CD4-positive, alpha-beta T cell treated with Interleukin-6 for 4 hours (primary cell): ENCODE data around the gene MARCHF10.
"Not testable (repeated sequence)": the region's sequence is repeated elsewhere in the genome, so short reads cannot be mapped to it uniquely, and the experiment has no call there.

Source experiments
- DNase-seq: peaks from one replicate; pipeline ENCODE4 v3.0.0-alpha.2; 2020; ENCODE audit warnings: mixed read lengths

MARCHF10 gene

GRCh38 chr17:62693616-62694409, 114.3 kb downstream of the MARCHF10 start:
- no peak for DNase-seq

DNA sequence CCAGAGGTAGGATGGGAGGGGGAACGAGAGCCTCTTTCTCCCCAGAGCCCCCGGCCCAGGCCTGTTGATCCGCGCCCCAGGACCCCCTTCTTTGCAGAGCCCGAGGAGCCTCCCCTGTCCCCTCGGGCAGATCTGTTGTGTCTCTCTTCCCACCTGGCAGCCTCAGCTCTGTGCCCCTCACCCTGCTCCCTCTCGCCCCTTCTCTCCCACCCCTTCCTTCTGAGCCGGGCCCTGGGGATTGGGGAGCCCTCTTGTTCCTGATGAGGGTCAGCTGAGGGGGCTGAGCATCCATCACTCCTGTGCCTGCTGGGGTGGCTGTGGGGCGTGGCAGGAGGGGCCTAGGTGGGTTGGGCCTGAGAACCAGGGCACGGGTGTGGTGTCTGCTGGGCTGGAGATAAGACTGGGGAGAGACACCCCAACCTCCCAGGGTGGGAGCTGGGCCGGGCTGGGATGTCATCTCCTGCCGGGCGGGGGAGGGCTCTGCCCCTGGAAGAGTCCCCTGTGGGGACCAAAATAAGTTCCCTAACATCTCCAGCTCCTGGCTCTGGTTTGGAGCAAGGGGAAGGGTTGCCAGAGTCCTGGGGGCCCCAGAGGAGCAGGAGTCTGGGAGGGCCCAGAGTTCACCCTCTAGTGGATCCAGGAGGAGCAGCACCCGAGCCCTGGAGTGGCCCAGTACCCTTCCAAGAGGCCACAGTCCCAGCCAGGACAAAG, 115.2 kb downstream of the MARCHF10 start:
- DNase-seq = no peak

- DNase-seq = no peak
Measured at GRCh38 chr17:62692159-62692651, 115.9 kb downstream of the MARCHF10 start.

DNA sequence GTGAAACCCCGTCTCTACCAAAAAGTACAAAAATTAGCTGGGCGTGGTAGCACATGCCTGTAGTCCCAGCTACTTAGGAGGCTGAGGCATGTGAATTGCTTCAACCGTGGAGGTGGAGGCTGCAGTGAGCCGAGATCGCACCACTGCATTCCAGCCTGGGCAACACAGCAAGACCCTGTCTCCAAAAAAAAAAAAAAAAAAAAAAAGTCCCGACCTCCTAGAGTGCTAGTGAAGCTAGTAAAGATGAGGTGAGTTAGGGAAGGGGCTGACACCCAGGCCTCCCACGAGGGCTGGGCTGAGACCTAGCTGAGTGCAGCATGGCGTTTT, 116.6 kb downstream of the MARCHF10 start:
- DNase-seq = not testable (repeated sequence)

DNA sequence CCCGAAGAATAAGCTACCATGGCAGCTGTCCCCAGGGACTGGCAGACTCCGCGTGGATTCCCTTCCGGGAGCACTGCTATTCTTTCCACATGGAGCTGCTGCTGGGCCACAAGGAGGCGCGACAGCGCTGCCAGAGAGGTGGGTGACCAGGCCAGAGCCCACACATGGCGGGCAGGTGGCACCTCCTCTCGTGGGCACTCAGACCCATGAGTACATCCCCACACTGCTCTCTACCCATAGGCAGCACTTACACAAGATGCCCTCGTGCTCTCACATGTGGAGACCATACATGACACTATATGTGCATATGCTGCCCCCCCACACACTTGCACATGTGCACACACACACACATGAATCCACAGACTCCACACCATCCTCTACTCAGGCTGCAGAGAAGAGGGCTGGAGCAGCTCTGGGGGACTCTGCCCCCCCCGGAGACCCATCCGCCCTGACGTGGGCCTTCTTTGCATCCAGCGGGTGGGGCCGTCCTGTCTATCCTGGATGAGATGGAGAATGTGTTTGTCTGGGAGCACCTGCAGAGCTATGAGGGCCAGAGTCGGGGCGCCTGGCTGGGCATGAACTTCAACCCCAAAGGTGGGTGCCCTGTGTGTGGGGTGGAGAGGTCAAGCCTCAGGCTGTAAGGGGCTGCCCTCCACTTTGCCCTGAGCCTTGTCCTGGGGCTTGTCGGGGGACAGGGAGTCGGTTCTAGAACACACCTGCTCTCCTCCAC, 117.8 kb downstream of the MARCHF10 start:
- no peak for DNase-seq

GRCh38 chr17:62689441-62690167, 118.5 kb downstream of the MARCHF10 start:
- DNase-seq = no peak

DNA sequence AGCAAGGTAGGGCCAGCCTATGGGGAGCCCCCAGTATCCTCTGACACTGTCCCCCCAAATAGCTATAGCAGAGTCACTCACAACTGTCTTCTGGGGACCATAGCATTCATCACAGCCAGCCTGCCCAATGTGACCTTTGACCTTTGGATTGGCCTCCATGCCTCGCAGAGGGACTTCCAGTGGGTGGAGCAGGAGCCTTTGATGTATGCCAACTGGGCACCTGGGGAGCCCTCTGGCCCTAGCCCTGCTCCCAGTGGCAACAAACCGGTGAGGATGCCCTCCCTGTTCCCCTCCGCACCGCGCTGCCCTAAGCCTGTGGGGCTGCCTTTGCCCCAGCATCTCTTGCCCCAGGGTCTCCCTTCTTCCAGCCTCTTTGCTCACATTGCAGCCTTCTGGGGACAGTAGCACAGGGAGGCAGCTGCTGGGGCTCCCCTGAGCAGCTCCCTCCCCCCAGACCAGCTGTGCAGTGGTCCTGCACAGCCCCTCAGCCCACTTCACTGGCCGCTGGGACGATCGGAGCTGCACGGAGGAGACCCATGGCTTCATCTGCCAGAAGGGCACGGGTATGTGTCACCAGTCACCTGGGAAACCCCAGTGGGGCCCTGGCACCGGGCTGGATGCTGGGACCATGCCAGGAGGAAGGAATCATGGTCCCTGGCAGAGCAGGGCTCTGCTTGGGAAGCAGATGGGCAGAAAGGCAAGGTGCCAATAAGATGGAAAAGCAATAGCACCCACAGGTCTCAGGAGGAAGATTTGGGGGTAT, 119.5 kb downstream of the MARCHF10 start:
- DNase-seq = no peak

- no peak for DNase-seq
Measured at GRCh38 chr17:62687997-62688396, 120.1 kb downstream of the MARCHF10 start.

- DNase-seq = no peak
Measured at GRCh38 chr17:62684179-62684578, 123.9 kb downstream of the MARCHF10 start.

GRCh38 chr17:62681939-62682381, 126.2 kb downstream of the MARCHF10 start:
- no peak for DNase-seq

DNA sequence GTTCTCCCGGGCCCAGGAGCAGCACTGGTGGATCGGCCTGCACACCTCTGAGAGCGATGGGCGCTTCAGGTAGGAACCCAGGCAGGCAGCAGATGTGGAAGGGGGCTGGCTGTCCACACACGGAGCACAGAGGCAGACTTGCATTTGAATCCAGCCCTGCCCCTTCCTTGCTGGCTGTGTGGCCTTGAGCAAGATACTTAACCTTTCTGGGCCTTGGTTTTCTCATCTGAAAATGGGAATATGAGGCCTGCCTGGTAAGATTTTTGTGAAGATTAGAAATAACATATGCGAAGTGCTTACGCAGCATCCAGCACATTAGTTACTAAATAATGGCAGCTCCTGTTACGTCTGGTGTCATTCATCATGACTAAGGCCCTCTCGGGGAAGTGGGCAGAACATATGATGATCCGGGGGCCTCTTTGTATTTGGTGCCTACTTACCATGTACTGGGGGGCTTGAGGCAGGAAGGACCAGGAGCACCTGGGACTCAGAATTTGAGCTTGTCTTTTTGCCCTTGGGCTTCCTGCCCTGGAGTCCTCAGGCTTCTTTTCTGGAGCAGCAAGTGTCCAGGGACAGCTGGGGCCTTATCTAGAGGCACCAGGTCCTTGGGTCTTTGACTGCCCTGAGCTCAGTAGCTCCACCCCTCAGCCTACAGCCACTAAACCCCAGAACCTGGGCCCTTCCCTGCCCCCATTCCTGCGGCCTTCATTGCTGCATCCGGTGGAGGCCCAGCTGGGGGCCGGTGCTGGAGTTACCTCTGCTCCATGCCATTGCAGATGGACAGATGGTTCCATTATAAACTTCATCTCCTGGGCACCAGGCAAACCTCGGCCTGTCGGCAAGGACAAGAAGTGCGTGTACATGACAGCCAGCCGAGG, 126.8 kb downstream of the MARCHF10 start:
- DNase-seq = no peak

GRCh38 chr17:62680541-62681052, 127.5 kb downstream of the MARCHF10 start:
- no peak for DNase-seq

DNA sequence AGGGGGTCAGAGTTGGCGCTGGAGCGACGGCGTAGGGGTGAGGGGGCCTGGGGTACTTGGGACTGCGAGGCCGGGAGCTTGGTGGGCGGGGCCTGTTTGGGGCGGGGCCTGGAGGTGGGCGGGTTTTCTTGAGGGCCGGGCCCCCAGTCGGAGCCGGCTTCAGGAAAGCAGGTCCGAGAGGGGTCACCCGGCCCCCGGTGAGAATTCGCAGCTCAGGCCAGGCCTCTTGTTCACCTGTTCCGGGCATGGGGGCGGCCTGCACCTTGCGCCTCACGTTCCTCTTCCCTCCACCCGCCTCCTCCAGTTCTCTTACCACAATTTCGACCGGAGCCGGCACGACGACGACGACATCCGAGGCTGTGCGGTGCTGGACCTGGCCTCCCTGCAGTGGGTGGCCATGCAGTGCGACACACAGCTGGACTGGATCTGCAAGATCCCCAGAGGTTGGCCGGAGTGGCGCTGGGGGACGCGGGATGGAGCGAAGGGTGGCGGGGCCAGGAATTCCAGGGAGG, 128.2 kb downstream of the MARCHF10 start:
- no peak for DNase-seq

- no peak for DNase-seq
Measured at GRCh38 chr17:62678214-62678919, 129.7 kb downstream of the MARCHF10 start.

DNA sequence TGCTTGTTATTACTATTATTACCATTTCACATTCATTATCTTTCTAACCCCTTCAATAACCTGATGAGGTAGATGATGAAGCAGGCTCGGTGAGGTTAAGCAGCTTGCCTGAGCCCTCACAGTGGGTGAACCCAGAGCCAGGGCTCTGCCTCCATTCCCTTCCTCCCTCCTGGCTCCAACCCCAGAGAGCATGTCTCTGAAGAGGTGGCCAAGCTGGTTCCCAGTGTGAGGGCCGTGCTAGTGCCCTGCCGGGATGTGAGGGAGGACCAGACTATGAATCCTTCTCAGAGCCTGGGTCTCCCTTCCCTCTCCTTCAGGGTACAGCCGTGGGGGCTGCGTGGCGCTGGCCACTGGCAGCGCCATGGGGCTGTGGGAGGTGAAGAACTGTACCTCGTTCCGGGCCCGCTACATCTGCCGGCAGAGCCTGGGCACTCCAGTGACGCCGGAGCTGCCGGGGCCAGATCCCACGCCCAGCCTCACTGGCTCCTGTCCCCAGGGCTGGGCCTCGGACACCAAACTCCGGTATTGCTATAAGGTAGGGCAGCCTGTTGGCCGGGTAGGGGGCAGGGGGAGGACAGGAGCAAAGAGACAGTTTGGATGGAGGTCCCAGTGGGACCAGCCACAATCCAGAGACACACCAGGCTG, 131.0 kb downstream of the MARCHF10 start:
- no peak for DNase-seq

DNA sequence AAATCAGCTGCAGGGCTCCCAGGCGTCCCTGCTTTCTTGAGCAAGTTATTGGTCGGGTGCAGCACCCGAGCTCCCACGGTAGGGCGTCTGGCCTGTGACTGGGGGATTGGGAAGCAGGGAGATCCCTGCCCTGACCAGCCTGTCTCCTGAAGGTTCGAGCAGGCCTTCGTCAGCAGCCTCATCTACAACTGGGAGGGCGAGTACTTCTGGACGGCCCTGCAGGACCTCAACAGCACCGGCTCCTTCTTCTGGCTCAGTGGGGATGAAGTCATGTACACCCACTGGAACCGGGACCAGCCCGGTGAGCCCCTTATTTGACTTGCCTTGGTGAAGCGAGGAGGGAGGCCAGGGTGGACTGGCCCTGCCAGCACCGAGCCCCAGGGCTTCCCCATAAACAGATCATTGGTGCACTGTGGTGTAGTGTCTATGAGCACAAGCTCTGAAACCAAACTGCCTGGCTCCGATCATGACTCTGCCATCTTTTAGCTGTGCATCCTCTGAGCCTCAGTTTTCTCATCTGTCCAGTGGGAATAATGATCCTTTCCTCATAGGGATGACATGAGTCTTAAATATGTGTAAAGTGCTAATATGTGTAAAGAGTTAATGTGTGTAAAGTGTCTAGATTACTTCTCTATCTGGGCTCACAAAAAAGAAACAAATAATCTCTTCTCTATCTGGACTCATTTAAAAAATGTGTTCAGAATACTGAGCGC, 131.7 kb downstream of the MARCHF10 start:
- no peak for DNase-seq

GRCh38 chr17:62675701-62676100, 132.4 kb downstream of the MARCHF10 start:
- no peak for DNase-seq

DNA sequence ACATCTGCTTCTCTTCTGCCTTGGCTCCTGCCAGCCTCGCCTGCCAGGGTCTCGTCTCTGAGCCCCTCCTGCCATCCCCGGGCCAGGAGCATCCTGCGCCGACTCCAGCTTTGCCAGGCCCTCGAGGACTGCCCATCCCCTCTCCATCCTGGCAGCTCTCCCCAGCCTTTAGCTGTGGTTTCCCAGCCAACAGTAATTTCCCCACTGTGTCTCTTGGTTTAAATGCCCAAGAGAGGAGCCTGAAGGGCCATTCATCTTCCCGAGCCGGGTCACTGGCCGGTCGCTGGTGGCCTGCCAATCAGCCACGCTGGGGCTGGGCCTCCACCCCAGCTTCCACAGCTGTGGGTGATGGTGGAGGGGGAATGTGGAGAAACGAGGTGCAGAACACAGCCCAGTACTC, 132.9 kb downstream of the MARCHF10 start:
- DNase-seq = no peak

GRCh38 chr17:62674841-62675240, 133.3 kb downstream of the MARCHF10 start:
- DNase-seq = no peak
